ENCODE measurements around the gene MYBBP1A. TPM values are rescaled to one million over a fixed set of nuclear protein-coding genes. Genes with fewer than 3 reads are reported as not detected.

Gene MYBBP1A
- total and polyA plus RNA-seq, 2 donors (not counting 1 experiment from before 2014, with no cell fraction given), result 72.4 to 74.4 TPM

DNA sequence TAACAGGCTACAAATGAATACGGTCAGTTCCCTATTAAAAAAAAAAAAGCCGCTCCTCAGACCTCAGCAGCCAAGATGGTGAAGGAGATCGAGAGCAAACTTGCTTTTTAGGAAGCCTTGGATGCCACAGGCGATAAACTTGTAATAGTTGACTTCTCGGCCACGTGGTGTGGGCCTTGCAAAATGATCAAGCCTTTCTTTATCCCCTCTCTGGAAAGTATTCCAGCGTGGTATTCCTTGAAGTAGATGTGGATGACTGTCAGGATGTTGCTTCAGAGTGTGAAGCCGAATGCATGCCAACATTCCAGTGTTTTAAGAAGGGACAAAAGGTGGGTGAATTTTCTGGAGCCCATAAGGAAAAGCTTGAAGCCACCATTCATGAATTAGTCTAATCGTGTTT is 16.9 kb upstream of the MYBBP1A start:
- no peaks in the 10 kb centered on the region for H4K20me1 ChIP-seq (ENCODE audit: control insufficient read depth, insufficient read depth, low read length, poor library complexity, severe bottlenecking)
- Mint-ChIP-seq H3K4me3 (no peak overlapping the region), H3K27ac (no peak overlapping the region), H3K9me3 (ENCODE audit: insufficient read depth) (no peaks in the 10 kb centered on the region), H3K27me3 (peaks cover 4% of the 10 kb centered on the region), H3K4me1 (peaks cover 6% of the 10 kb centered on the region)
- H3K27me3 ChIP-seq (replicated peaks in 1 of 4; ENCODE audit: control extremely low read depth in 1 of 4, control insufficient read depth in 3 of 4, insufficient read depth in 4 of 4, low read length in 3 of 4), result peaks cover 0 to 2% (median 0%) of the 10 kb centered on the region in 4 experiments
- no peak overlapping the region for H3K9ac ChIP-seq (ENCODE audit: low read length)
- WGBS (ENCODE audit: insufficient coverage), result 93% methylated on average over 4 of the region's 9 CpGs
- H3K27ac ChIP-seq (ENCODE audit: low read length in 2 of 2), result no peak overlapping the region
- DNase-seq (no peak), ATAC-seq (ENCODE audit: low read depth) (no peak)
- H3K36me3 ChIP-seq (replicated peaks in 1 of 2; ENCODE audit: control extremely low read depth in 1 of 2, control insufficient read depth in 1 of 2, extremely low read depth in 1 of 2, insufficient read depth in 2 of 2, low read length in 1 of 2), result no peaks in the 10 kb centered on the region
- POLR2A ChIA-PET, result no interaction called here
- H3K4me1 ChIP-seq (ENCODE audit: control insufficient read depth in 2 of 2, insufficient read depth in 2 of 2, low read length in 2 of 2), result no peaks in the 10 kb centered on the region
- H3K4me3 ChIP-seq (ENCODE audit: control extremely low read depth in 1 of 5, extremely low read depth in 1 of 5, insufficient read depth in 1 of 5, low read depth in 2 of 5, low read length in 4 of 5), result no peak overlapping the region
- H2AFZ ChIP-seq (ENCODE audit: insufficient read depth, low read depth, low read length, poor library complexity, severe bottlenecking), result no peak overlapping the region
- H3K4me2 ChIP-seq (replicated peaks; ENCODE audit: low read depth, low read length, poor library complexity, severe bottlenecking), result no peak overlapping the region
- intact Hi-C loops (cut with micrococcal nuclease), result no loop called here
- no peak for TF ChIP-seq EZH2 (IDR thresholded peaks at IDR 0.05; ENCODE audit: borderline replicate concordance, insufficient read depth, low read depth, low read length, poor library complexity, severe bottlenecking)
- TF ChIP-seq, protein P1, sequence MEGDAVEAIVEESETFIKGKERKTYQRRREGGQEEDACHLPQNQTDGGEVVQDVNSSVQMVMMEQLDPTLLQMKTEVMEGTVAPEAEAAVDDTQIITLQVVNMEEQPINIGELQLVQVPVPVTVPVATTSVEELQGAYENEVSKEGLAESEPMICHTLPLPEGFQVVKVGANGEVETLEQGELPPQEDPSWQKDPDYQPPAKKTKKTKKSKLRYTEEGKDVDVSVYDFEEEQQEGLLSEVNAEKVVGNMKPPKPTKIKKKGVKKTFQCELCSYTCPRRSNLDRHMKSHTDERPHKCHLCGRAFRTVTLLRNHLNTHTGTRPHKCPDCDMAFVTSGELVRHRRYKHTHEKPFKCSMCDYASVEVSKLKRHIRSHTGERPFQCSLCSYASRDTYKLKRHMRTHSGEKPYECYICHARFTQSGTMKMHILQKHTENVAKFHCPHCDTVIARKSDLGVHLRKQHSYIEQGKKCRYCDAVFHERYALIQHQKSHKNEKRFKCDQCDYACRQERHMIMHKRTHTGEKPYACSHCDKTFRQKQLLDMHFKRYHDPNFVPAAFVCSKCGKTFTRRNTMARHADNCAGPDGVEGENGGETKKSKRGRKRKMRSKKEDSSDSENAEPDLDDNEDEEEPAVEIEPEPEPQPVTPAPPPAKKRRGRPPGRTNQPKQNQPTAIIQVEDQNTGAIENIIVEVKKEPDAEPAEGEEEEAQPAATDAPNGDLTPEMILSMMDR (IDR thresholded peaks at IDR 0.05), result no peak
- no peaks in the 10 kb centered on the region for H3K79me2 ChIP-seq (ENCODE audit: control insufficient read depth, insufficient read depth, low read length)
- CTCF ChIA-PET, result no interaction called here
- no peaks in the 10 kb centered on the region for H3K9me3 ChIP-seq (ENCODE audit: control extremely low read depth in 1 of 3, control insufficient read depth in 2 of 3, insufficient read depth in 1 of 3, low read length in 2 of 3)

DNA sequence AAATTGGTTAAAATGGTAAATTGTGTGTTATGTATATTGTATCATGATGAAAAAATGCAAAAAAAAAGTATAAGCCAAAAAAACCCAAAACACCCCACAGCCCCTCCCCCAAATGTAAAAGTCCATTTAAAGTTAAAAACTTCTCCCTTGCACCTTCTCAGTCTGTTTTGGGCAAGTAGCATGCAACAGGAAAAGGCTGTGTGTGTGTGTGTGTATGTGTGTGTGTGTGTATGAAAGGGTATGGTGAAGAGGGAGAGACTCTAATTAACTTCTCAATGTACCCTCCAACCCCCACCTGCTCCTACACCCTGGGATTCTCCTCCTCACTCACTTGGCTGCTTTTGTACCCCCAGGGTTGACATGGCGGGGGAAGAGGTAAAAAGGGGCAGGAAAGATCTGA is 14.4 kb upstream of the MYBBP1A start:
- Histone ChIP-seq H3K9me3 (ENCODE audit: control extremely low read depth in 1 of 3, control insufficient read depth in 2 of 3, insufficient read depth in 1 of 3, low read length in 2 of 3) (no peaks in the 10 kb centered on the region), H3K79me2 (ENCODE audit: control insufficient read depth, insufficient read depth, low read length) (no peaks in the 10 kb centered on the region), H3K36me3 (replicated peaks in 1 of 2; ENCODE audit: control extremely low read depth in 1 of 2, control insufficient read depth in 1 of 2, extremely low read depth in 1 of 2, insufficient read depth in 2 of 2, low read length in 1 of 2) (no peaks in the 10 kb centered on the region), H3K4me1 (ENCODE audit: control insufficient read depth in 2 of 2, insufficient read depth in 2 of 2, low read length in 2 of 2) (peaks cover 4 to 7% of the 10 kb centered on the region in 2 donors), H3K27me3 (replicated peaks in 1 of 4; ENCODE audit: control extremely low read depth in 1 of 4, control insufficient read depth in 3 of 4, insufficient read depth in 4 of 4, low read length in 3 of 4) (peaks cover 0 to 2% (median 0%) of the 10 kb centered on the region in 4 experiments), H3K4me2 (replicated peaks; ENCODE audit: low read depth, low read length, poor library complexity, severe bottlenecking) (no peak overlapping the region), H3K4me3 (ENCODE audit: control extremely low read depth in 1 of 5, extremely low read depth in 1 of 5, insufficient read depth in 1 of 5, low read depth in 2 of 5, low read length in 4 of 5) (no peak overlapping the region), H2AFZ (ENCODE audit: insufficient read depth, low read depth, low read length, poor library complexity, severe bottlenecking) (no peak overlapping the region), H4K20me1 (ENCODE audit: control insufficient read depth, insufficient read depth, low read length, poor library complexity, severe bottlenecking) (no peaks in the 10 kb centered on the region), H3K9ac (ENCODE audit: low read length) (no peak overlapping the region), H3K27ac (ENCODE audit: low read length in 2 of 2) (no peak overlapping the region)
- DNase-seq (no peak), ATAC-seq (ENCODE audit: low read depth) (no peak)
- no peaks in the 10 kb centered on the region for H3K9me3 Mint-ChIP-seq (ENCODE audit: insufficient read depth)
- TF ChIP-seq EZH2 (IDR thresholded peaks at IDR 0.05; ENCODE audit: borderline replicate concordance, insufficient read depth, low read depth, low read length, poor library complexity, severe bottlenecking), result no peak
- TF ChIP-seq, protein P1 (IDR thresholded peaks at IDR 0.05), result no peak
- no peak overlapping the region for H3K4me3 Mint-ChIP-seq
- H3K27ac Mint-ChIP-seq, result no peak overlapping the region
- no CpG with 5 or more reads among the region's 1 CpG for WGBS (ENCODE audit: insufficient coverage)
- H3K27me3 Mint-ChIP-seq, result no peaks in the 10 kb centered on the region
- ChIA-PET POLR2A (no interaction called here), CTCF (interaction anchor here (0.6 to 1.4 kb wide), 5 partner anchors 57 to 334 kb away, joined by 3 read pairs; partner anchors contain the start of gene CHRNE)
- intact Hi-C loops (cut with micrococcal nuclease), result loop anchor here (5.0 to 10.0 kb wide), 4 partner anchors 135 to 355 kb away; partner anchors contain the start of genes CHRNE, PELP1 and PSMB6
- peaks cover 13% of the 10 kb centered on the region for H3K4me1 Mint-ChIP-seq

All from B cell (primary cell).